Tibial artery (tissue), 4 donors: ENCODE measurements around the gene PSTPIP1.

ENCODE experiments used
- DNase-seq, 2 donors: peaks; one replicate each; pipeline ENCODE4 v3.0.0-alpha.2; 2019
- H3K27ac ChIP-seq, 2 donors: fragments of 200-600 bp; sonication (generic) in 1 of 2; 1 replicate in 1 of 2; 2 replicates in 1 of 2; pipeline ENCODE4 v1.5.1; 2018 to 2019; ENCODE audit warnings: mild to moderate bottlenecking in 1 of 2
- H3K27me3 ChIP-seq, 2 donors: fragments of 200-600 bp; sonication (generic) in 1 of 2; one replicate each; pipeline versions ENCODE4 v1.5.1 to v1.6.0; 2016 to 2019
- H3K36me3 ChIP-seq, 3 donors: fragments of 200-600 bp; sonication (generic) in 2 of 3; one replicate each; pipeline ENCODE4 v1.5.1; 2016 to 2019; ENCODE audit warnings: mild to moderate bottlenecking in 2 of 3
- H3K4me1 ChIP-seq, 4 donors: fragments of 200-600 bp; sonication (generic) in 2 of 4; 1 replicate in 3 of 4; 2 replicates in 1 of 4; pipeline ENCODE4 v1.5.1; 2016 to 2019
- H3K4me3 ChIP-seq, 2 donors: fragments of 200-600 bp; sonication (generic) in 1 of 2; 1 replicate in 1 of 2; 2 replicates in 1 of 2; pipeline ENCODE4 v1.5.1; 2018 to 2019; ENCODE audit warnings: mild to moderate bottlenecking in 2 of 2
- H3K9me3 ChIP-seq, 3 donors: fragments of 200-600 bp; sonication (generic) in 1 of 3; one replicate each; pipeline ENCODE4 v1.5.1; 2016 to 2019
- intact Hi-C: fragments of 100-400 bp; cut with DNase I; formaldehyde crosslinking; loops from one replicate; pipeline ENCODE4 v1.15.0; 2023; ENCODE audit warnings: low total_unique reads
- TF ChIP-seq, protein P1 (sequence below), 2 experiments: fragments of 200-600 bp in 1 of 2; fragments of 450-650 bp in 1 of 2; IDR thresholded peaks; one replicate each; pipeline ENCODE4 v1.5.1; 2017 to 2019; ENCODE audit warnings: antibody characterized with exemption in 2 of 2, mild to moderate bottlenecking in 1 of 2, moderate library complexity in 1 of 2

Gene PSTPIP1

GRCh38 chr15:77057072-77057471 is 62.1 kb downstream of the PSTPIP1 start:
- TF ChIP-seq, protein P1, sequence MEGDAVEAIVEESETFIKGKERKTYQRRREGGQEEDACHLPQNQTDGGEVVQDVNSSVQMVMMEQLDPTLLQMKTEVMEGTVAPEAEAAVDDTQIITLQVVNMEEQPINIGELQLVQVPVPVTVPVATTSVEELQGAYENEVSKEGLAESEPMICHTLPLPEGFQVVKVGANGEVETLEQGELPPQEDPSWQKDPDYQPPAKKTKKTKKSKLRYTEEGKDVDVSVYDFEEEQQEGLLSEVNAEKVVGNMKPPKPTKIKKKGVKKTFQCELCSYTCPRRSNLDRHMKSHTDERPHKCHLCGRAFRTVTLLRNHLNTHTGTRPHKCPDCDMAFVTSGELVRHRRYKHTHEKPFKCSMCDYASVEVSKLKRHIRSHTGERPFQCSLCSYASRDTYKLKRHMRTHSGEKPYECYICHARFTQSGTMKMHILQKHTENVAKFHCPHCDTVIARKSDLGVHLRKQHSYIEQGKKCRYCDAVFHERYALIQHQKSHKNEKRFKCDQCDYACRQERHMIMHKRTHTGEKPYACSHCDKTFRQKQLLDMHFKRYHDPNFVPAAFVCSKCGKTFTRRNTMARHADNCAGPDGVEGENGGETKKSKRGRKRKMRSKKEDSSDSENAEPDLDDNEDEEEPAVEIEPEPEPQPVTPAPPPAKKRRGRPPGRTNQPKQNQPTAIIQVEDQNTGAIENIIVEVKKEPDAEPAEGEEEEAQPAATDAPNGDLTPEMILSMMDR (IDR thresholded peaks at IDR 0.05), result no peak
- no peaks in the 10 kb centered on the region for H3K9me3 ChIP-seq
- intact Hi-C loops, result no loop called here
- peaks cover 6 to 8% (median 8%) of the 10 kb centered on the region in 3 donors for H3K36me3 ChIP-seq
- H3K27ac ChIP-seq, result no peak overlapping the region
- peaks cover 0 to 29% (median 21%) of the 10 kb centered on the region in 4 donors for H3K4me1 ChIP-seq
- no peak for DNase-seq
- H3K27me3 ChIP-seq, result no peaks in the 10 kb centered on the region
- H3K4me3 ChIP-seq, result no peak overlapping the region

DNA sequence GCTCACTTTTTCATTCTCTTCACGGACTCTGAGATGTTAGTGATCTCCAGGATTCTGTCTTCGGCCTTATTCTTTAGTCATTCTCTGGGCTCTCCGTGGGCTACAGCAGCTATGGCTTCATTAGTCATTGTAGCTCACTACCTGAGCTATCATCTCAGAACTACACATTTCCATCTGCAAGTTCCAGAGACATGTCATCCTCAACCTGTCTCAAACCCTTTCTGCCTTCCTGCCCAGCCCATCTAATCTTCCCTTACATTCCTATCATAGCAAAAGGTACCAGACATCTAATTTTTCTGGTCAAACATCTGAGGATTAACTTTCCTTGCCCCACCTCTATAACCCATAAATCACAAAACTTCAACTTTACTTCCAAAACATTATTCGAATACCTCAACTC is 62.8 kb downstream of the PSTPIP1 start:
- no peak overlapping the region for H3K4me3 ChIP-seq
- H3K27me3 ChIP-seq, result no peaks in the 10 kb centered on the region
- intact Hi-C loops, result no loop called here
- H3K9me3 ChIP-seq, result no peaks in the 10 kb centered on the region
- peaks cover 0 to 33% (median 24%) of the 10 kb centered on the region in 4 donors for H3K4me1 ChIP-seq
- no peak overlapping the region for H3K27ac ChIP-seq
- DNase-seq, result no peak
- H3K36me3 ChIP-seq, result peaks cover 0 to 2% (median 2%) of the 10 kb centered on the region in 3 donors
- TF ChIP-seq, protein P1 (IDR thresholded peaks at IDR 0.05), result no peak

GRCh38 chr15:77058468-77058867 is 63.5 kb downstream of the PSTPIP1 start:
- Histone ChIP-seq H3K4me3 (no peak overlapping the region), H3K4me1 (peaks cover 0 to 33% (median 24%) of the 10 kb centered on the region in 4 donors), H3K27me3 (no peaks in the 10 kb centered on the region), H3K27ac (no peak overlapping the region), H3K36me3 (no peaks in the 10 kb centered on the region), H3K9me3 (no peaks in the 10 kb centered on the region)
- TF ChIP-seq, protein P1 (IDR thresholded peaks at IDR 0.05), result no peak
- intact Hi-C loops, result no loop called here
- no peak for DNase-seq

DNA sequence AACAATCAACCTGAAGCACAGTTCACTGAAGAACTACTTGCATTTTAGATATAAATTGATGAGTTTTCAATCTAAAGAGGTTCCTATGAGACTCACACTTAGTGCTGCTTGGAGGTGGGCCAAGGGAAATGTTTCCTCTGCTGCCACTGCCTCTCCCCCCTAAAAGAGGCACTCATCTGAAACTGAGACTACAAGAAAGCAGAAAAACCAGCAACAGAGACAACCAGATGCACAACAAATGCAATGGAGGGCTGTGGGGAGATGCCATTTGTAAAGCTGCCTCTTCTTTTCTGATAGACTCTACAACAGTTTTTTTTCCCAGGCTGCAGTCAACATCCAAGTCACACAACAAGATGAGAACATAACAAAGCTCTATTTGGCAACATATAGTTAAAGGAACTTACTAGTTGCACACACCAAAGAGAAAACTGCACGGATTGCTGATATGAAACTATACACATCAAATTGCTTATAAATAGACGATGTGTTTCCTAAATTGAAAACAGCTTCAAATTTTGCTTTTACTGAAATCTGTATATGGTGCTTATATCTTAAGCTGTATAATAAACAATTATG is 64.9 kb downstream of the PSTPIP1 start:
- Histone ChIP-seq H3K27ac (peak overlapping the region in 1 of 2 donors; percentile 52), H3K27me3 (no peaks in the 10 kb centered on the region), H3K4me3 (no peak overlapping the region), H3K9me3 (no peaks in the 10 kb centered on the region), H3K36me3 (no peaks in the 10 kb centered on the region), H3K4me1 (peaks cover 0 to 37% (median 24%) of the 10 kb centered on the region in 4 donors)
- no peak for DNase-seq
- intact Hi-C loops, result no loop called here
- TF ChIP-seq, protein P1 (IDR thresholded peaks at IDR 0.05), result no peak

DNA sequence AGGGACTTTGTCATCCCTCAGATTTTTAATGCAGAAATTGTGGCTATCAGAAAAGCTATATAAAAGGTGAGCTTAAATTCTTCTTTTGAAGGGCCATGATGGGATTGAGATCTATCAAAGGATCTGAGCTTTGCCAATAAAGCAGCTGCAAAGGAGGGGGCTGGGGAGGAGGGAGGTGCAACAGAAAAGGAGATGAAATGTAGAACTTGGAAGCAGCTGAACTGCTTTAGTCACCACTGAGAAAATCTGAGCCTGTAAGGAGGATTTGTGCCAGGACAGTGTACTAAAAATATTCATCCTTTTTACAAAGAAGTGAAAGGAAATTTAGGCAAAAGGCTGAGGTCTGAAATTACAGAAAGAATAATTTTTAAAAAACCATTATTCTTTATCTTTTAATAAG is 65.6 kb downstream of the PSTPIP1 start:
- Histone ChIP-seq H3K36me3 (no peaks in the 10 kb centered on the region), H3K4me3 (peak overlapping the region in 1 of 2 donors; percentile 21), H3K4me1 (peaks cover 0 to 41% (median 24%) of the 10 kb centered on the region in 4 donors), H3K9me3 (no peaks in the 10 kb centered on the region), H3K27me3 (no peaks in the 10 kb centered on the region), H3K27ac (peak overlapping the region; percentile 36 to 52)
- TF ChIP-seq, protein P1 (IDR thresholded peaks at IDR 0.05), result no peak
- intact Hi-C loops, result no loop called here
- no peak for DNase-seq
